ENCODE results near the gene LIN7C.

The LIN7C gene

DNA sequence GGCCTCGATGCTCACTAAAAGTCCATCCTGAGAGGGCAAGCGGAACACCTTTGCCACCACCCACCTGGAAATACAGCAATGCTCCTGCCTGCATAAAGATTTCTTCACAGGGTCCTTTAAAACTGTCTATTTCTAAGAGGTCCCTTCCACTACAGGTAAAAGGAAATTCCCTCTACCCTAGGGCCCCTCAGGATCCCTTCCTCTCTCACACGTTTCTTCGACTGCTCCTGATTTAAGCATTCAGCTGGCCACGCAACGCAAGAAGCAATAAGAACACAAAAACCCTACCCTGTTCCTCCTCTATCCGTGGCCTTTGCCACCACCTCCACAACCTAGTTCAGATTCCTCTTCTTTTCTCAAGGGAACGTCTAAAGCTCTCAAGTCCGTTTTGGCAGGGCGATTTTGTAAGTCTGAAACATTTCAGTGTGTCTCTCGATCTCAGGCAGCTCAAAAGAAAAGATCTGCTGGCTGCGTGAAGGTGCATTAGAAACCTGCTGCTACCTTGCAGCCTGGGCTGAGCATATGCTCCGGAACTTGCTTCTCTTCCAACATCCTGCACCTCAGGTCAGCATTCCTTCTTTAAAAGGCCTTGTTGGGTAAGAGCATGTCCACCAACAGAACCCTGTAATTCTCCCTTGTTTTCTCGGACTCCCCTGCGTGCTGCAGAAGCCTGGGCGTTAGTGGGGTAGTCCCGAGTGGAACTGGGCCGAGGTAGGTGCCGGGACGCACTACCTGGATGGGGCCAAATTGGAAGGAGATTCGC, 35.6 kb downstream of the LIN7C start:
- in situ Hi-C loops (cut with HindIII; ENCODE audit: low sequenced_read_pairs), result no loop called here

DNA sequence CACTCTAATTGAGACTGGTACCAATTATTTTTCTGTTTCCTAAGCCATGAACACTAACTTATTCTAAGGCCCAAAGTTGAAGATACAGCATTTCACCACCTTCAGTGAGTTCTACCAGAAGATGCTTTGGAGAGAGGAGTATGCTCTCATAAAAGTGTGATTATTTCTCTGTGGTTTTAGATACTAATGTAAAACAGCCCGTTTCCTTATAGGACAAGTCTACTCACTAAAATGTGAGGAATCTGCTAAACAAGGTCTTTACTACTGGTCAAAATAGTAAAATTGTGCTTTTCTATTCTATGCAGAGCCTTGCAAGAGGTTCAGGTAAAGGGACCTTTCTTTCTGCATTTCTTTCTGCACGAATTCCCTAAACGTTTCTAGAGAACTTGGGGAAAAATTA, 36.4 kb downstream of the LIN7C start:
- in situ Hi-C loops (cut with HindIII; ENCODE audit: low sequenced_read_pairs), result no loop called here

DNA sequence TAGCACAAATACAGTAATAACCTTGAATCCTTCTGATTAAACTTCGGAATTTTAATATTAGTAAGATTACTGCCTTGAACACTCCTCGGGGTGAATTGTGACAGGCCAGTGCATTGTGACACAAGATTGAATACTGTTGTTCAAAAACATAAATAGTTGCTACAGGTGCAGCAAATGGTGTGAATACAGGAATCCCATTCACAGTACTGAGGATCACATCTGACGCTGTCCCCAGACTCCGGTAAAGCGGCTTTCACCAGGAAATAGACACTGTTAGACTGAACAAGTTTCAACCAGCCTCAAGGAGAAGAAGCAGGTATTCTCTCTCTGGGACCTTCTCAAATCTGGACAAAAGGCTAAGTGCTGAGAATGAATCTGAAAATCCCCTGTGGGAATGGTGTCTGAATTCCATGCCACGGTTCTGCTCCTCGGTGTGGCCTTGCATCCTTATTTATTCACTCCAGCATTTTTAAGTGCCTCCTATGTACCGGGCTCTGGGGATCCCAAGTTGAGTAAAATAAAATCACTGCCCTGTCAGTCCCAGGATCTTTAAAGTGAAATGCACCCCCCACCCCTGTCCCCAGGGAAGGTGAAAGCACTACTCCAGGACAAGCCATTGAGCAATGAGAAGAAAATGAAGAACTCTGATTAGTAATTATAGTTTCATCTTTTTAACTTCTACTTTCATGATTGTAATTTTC, 37.4 kb downstream of the LIN7C start:
- in situ Hi-C loops (cut with HindIII; ENCODE audit: low sequenced_read_pairs), result no loop called here

DNA sequence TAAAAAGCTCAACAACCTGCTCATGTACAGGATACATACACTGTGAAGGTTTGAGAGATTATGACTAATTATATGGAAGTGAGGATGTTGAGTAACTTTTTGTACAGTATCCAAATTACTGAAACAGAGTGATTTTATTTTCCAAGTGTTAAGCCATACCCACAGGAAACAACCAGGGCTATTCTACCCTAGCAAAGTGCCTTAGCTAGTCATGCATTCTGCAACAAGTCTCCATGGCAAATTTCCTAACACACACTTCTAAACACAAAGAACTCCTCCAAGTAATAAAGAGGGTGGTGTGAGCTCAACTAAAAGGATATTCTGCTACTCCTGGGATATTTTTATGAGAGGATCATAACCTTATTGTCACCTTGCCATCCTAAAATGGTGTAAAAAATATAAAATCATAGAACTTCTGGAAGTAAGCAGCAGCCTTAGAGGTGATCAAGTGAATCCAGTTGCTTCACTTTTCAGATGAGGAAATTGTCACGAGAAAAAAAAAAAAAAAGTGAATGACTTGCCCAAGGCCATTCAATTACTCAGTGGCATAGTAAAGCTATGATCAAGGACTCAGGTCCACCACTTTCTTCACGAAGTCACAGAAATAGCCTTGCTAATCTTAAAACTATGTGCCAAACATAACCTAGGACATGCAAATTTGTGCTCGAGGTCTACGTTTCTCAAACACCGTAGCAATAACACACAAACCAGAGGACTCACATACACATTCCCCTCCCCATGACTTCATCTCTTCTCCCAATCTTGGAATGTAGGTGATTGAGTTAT, 38.2 kb downstream of the LIN7C start:
- in situ Hi-C loops (cut with HindIII; ENCODE audit: low sequenced_read_pairs), result no loop called here

DNA sequence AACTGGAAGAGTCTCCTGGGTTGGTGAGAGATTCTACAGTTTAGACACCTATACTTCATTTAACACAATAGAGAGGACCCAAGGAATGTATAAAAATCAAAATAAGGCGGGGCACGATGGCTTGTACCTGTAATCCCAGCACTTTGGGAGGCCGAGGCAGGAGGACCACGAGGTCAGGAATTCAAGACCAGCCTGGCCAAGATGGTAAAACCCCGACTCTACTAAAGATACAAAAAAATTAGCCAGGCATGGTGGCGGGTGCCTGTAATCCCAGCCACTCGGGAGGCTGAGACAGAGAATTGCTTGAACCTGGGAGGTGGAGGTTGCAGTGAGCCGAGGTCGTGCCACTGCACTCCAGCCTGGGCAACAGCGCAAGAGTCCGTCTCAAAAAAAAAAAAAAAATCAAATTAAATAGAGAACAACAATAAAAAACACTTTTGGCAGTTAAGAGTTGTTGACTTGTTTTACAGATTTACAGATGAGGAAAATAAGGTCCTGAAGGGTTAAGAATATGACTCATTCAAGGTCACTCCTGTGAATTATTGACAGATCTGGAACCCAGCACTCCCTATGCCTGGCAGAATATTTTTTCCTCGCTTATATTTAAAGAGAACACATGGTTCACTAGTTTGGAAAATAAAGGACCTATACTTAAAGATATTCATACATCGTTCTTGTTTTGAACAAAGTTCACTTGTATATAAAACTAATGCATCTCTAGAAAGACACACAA, 39.2 kb downstream of the LIN7C start:
- in situ Hi-C loops (cut with HindIII; ENCODE audit: low sequenced_read_pairs), result no loop called here

DNA sequence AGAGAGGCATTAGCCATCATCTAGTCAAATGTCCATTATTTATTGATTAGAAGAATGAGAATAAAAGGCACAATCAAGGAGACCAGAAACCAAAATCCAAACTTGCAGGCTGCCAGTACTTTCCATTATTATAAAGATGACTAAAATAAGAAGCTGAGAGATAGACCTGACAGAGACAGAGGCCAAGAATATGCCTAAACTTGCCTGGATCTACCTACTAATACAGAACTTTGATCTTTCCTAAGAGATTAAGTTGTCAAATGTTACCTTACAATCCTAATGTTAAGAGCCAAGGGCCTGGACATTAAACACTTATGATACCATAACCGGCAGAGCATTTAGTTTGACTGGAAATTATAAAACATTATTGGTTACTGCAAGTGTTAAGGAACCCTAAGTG, 40.2 kb downstream of the LIN7C start:
- in situ Hi-C loops (cut with HindIII; ENCODE audit: low sequenced_read_pairs), result no loop called here

DNA sequence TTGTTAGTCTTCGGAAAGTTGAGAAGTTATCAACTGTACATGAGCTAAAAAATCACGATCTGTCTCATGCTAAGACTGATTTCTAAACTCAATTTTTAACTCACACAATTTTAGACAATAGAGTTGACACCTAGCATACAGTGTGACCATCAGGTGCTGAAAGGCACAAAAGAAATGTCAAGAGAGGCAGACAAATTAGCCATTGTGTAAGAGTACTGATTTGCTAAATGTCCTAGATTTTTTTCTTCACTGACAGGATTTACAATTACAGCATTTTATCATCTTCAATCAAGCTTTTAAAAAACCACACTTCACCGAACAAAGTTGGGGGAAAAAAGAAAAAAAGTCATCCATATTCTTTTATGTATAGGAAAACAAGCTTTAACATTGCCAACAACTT, 40.9 kb downstream of the LIN7C start:
- in situ Hi-C loops (cut with HindIII; ENCODE audit: low sequenced_read_pairs), result no loop called here

DNA sequence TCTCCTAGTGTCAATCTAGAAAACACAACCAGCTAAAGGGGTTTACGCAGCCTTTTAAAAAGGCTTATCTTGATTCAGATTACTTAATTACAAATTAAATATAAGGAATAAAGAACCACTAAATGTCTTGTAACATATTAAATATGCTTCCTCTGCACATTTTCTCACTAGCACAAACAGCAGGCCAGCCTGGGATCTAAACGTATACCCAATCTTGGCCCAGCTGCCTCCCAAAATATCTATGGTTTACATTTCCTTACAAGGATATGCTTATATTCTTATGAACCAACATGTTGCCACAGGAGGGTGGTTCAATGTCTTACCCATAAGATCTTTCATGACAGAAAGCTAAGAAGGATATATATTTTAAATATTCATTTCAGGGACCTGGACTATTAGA, 41.7 kb downstream of the LIN7C start:
- in situ Hi-C loops (cut with HindIII; ENCODE audit: low sequenced_read_pairs), result no loop called here

DNA sequence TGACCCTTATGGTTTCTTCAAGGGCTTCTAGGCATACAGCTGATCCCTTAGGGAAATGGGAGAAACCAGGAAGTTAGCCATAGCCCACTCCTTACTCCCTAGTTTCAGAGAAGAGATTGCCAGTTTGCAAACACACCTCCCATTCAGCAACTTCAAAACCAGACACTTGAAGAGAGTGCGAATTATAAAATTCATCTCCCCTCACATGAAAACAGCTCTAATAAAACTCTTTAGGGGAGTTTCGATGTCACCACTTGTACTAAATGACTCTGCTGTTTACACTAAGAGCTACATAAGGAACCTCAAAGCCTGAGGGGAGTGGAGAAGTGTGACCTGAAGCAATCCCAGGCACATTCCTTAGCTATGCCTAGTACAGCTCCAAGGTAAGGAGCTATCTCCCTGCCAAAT, 42.3 kb downstream of the LIN7C start:
- in situ Hi-C loops (cut with HindIII; ENCODE audit: low sequenced_read_pairs), result no loop called here

DNA sequence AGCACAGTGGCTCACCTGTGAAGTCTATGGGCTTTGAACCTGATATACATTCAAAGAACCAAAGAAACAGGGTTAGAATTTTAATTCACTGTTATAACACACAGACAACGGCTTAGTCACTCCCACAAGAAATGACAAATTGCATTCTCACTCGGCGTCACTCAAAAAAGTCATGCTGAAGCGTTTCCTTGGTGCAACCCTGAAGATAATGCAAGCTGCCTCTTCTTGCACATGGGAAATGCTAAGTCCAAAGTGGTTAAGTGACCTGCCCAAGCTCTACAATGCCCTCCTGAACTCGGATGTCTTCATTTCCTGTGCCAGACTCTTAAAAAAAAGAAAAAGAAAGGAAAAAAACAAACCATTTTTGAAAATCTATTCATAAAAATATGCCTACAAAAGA, 44.0 kb downstream of the LIN7C start:
- in situ Hi-C loops (cut with HindIII; ENCODE audit: low sequenced_read_pairs), result no loop called here

DNA sequence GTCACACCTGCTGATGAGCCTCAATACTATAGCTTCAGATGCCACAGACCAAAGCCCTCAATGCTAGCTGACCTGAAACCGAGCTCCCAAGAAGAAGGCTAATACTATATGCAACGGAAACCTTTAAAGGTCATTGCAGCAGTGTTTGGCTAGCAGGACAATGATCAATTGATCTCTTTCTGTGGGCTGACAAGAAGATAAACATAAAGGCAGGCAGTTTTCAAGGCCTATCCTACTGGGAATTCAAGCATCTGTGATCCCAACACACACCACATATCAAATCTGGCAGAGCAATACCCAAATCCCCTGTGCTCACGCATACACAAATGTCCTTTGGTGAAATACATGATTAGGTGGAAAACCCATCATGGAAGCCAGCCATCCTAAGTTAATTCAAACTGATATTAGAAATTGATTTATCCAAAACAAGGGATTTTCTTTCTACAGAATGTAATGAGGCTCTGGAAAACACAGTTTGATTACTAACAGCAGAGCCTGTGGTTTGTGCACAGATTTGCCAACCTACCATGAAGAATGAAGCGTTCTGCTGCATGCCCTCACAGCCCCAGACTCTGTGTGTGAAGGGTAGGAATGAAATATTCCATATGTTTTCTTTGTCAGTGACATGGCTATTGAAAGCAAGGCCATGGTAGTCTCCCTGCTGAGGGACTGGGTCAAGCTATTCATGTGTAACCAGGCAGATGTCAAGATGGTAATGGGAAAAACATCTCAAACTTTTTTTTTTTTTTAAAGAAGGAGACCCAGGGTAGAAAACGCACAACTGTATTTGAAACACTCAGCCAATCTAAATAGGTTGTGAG, 46.2 kb downstream of the LIN7C start:
- in situ Hi-C loops (cut with HindIII; ENCODE audit: low sequenced_read_pairs), result no loop called here

DNA sequence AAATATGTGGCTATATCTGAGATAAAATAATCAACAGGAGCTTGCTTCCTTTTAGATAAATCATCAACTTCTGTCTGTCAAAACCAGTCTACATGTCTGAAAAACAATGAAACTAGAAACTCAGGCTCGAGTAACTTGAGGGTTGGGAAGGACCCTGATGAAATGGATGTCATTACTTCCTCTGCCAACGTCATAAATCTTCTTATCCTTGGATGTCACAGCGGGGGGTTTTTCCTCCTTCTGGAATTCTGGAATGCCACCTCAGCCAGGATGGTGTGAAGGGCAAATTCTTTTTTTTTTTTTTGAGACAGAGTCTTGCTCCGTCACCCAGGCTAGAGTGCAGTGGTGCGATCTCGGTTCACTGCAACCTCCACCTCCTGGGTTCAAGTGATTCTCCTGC, 47.4 kb downstream of the LIN7C start:
- in situ Hi-C loops (cut with HindIII; ENCODE audit: low sequenced_read_pairs), result no loop called here

DNA sequence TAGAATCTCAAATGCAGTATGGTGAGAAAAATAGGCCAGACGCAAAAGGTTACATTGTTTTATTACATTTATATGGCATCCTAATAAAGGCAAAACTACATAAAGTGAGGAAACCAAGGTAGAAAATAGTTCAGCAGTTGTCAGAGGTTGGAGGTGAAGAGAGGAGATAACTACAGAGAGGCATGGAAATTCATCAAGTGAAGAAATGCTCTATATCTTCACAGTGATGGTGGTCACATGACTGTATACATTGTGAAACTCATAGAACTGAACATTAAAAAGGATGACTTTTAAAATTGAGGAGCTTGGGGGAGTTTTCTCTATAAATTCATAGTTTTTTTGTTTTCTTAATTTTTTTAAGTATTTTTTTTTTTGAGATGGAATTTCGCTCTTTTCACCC, 48.4 kb downstream of the LIN7C start:
- in situ Hi-C loops (cut with HindIII; ENCODE audit: low sequenced_read_pairs), result no loop called here

DNA sequence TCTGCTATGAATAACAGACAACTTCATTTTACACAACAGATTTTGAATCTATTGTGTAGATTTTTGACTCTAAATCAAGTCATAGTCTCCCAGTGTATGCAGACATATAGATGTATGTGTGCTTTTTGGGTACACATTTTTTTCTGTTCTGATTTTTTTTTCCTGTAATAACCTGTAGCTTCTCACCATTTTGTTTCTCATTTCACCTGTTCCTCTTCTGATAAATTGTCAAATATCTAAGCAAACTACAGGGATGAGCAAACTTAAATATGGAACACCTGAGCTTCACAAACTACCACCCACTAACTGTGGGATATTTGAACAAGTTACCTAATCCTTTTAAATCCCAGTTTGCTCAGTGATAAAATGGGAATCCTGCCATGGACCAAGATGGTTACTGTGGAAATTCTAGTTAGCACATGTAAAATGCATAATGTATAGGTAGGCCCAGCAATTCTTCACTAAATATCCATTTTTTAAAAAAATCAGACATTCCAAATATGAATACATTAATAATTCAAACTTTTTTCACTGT, 49.7 kb downstream of the LIN7C start:
- in situ Hi-C loops (cut with HindIII; ENCODE audit: low sequenced_read_pairs), result no loop called here

DNA sequence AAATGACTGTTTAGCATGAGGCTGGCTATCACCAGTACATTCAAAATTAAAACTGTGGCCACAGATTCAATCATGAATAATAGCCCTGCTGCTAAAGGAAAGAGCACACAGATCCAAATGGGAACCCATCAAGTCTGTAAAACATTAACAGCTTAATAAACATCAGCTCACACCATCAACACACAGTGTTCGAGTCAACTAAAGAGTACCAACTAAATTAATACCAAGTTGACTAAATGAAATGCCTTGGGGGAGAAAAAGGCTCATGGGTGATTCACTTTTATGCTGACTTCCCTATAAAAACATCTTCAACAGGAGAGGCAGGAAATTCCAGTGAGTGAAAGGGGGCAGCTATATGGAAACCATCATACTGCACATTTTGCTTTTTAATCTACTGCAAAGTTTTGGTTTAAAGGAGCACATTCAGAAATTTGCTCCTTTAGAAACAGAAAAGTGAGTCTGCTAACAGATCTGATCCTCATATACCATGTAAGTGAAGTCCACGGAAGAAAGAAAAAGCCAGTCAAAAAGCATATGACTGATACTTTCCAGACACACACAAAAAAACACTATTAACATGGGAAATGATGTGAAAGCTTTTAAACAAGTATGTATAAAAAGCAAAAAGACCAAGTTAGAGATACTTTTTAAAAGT, 50.3 kb downstream of the LIN7C start:
- in situ Hi-C loops (cut with HindIII; ENCODE audit: low sequenced_read_pairs), result no loop called here

DNA sequence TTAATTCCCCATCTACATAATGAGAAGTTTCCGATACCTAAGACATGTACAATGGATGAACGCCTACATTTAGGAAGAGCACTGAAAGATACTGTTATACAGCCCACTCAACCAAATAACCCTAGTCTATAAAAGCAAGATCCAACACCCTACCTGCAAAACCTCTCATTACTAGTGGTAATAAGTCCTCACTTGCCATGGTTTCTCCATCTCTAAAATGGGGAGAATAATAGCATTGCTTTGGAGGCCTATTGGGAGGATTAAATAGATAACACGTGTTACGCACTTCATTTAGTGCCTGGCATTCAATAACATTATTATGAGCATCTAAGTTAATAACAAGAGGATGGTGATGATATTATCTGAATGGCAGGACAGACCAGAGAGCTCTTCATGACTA, 50.9 kb downstream of the LIN7C start:
- in situ Hi-C loops (cut with HindIII; ENCODE audit: low sequenced_read_pairs), result no loop called here

DNA sequence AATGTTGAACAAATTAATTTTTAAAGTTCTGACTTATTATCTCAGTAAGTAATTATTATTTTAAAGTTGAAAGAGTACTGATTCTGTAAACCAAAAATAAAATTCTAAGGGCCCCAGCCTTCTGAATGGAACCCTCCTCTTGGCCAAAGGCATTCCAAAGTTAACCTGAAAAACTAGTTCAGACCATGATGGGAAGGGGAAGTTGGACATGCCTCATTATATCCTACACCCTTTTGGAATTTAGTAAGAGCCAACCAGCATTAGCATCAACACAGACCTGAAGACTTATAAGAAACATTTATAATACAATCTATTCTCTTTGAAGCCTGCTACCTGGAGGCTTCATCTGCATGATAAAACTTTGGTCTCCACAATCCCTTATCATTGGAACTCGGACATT, 52.9 kb downstream of the LIN7C start:
- in situ Hi-C loops (cut with HindIII; ENCODE audit: low sequenced_read_pairs), result no loop called here

DNA sequence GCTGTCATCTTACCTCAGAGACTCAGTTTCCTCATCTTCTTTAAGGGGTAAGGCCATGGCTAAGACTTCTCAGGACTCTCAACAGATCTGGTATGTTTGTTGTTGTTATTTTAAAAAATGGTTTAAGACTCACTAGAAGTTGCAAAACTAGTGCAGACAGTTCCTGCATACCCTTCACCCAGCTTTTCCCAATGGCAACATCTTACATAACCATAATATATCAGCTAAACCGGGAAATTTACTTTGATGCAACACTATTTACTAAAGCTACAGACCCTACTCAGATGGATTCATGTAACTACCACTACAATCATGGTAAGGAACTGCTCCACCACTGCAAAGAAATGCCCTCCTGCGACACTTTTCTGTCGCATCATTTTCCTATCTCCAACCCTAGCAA, 54.4 kb downstream of the LIN7C start:
- in situ Hi-C loops (cut with HindIII; ENCODE audit: low sequenced_read_pairs), result no loop called here

DNA sequence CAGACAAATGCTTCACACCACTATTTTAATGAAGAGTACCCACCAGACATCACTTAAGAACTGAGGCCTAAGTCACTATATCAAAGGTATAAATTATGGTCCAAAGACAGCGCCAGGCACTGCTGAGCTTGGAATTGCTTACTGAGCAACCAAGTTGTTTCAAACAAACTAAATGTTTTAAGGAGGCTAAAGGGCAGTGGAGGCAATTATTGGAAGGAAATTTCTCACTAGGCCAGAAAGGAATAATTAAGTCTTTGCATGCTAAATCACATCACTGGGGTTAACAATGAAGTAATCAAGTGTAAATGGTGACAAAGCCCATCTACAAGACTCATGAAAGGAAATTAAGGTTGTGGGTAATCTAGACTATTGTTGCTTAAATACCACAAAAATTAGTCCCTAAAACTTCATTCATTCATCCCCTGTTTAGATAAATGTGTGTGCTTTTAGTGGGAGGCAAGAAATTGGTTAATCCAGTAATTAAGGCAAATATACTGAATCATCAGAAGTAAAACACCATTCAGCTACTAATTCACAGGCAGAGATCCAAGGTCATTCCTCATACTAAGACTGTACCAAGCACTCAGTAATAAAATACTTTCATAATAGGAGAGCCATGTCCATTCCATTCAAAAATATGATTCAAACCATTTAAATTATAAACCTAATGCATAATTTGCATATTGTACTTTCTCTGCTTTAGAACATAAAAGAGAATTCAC, 55.2 kb downstream of the LIN7C start:
- in situ Hi-C loops (cut with HindIII; ENCODE audit: low sequenced_read_pairs), result no loop called here
